Hematopoietic multipotent progenitor cell treated with erythropoietin and hydrocortisone succinate and interleukin-3 and kit ligand, for 4 days (in vitro differentiated cells): ENCODE measurements around the gene THSD4.

Experiments used
- DNase-seq: peaks from one replicate; pipeline ENCODE4 v3.0.0-alpha.2; 2015

THSD4 gene

DNA sequence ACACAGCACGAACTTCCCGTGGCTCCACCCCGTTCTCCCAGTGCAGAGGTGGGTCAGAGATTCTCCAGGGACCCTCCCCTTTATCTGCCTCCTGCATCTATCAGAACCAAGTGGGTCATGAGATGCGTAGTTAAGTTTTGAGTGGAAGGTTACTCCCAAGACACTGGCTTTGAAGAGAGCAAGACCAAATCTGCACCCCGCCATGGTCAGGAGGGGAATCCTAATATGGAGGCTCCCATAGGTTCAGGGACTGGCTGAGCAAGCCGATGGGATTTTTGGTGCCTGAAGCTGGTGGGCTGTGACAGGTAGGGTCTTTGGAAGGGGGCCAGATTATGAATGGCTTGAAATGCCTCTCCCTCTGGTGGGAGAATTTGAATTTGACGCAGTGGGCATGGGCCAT is 488.1 kb downstream of the THSD4 start:
- DNase-seq = no peak

GRCh38 chr15:71607383-71607782 is 492.1 kb downstream of the THSD4 start:
- DNase-seq = no peak

GRCh38 chr15:71610728-71611552 is 495.7 kb downstream of the THSD4 start:
- no peak for DNase-seq

DNA sequence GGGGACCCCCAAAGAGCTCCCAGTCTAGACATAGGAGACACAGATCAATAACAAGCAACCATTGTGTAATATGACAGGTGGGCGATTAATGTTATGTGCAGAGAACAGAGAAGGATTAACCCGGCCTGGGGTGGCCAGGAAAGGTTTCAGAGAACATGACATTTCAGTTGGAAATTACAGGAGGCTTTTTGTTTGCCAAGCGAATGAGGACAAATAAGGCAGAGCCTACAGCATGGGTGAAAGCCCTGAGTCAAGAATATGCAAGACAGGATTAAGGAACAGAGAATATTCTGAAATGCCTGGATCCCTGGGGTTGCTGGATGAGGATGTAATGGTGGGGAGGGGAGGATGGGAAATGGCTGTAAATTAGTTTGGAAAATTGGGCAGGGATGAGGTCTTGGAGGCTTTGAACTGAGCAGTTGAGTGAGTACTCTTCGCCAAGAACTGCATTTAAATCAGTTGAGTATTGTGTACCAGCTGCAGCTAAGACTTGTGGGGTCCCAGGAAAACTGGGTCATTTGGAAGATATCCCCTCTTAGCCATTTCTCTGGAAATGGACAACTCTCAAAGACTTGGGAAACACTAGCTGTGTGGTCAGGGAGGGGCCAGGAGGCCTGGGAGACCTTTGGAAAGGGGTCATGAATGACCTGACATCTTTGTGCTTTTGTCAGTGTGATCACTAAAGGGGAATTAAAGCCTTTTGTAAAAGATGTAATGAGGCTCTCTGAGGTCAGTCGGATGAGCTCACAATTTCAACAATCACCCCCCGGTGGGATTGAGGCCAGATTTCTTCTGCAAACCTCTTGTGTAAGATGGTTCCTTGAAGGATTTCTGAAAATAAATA is 496.5 kb downstream of the THSD4 start:
- DNase-seq = no peak

DNA sequence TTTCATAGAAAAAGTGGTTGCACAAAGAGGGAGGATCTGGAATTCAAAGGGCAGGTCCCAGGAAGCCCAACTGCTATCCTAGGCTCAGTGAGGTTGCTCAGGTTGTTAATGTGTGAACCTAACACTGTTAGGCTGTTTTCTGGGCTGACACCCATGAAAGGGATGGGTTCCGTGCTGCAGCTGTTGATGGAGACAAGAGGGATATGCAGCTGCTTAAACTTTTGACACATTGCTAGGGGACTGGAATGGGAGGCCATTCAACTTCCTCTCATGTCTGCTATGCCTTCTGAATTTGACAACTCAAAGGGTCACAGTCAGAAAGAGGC is 497.1 kb downstream of the THSD4 start:
- DNase-seq = no peak

DNA sequence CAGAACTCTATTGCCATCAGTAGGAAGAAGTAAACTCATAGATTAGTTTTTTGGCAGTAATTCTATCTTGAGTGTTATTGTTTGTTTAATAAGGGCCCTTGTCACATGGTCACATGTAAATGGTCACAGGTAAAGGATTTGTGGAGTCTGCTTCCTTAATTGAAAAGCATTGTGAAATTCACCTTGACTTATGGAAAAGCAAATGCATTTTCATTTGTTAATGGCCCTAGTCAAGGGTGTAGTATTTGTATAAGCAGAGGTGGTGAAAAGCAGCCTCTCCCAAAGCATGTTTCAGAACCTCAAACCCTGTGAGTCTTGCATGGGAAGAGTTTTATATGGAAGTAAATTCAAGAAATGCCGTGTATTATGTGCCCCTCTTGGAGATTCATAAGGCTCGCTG is 497.6 kb downstream of the THSD4 start:
- no peak for DNase-seq

DNA sequence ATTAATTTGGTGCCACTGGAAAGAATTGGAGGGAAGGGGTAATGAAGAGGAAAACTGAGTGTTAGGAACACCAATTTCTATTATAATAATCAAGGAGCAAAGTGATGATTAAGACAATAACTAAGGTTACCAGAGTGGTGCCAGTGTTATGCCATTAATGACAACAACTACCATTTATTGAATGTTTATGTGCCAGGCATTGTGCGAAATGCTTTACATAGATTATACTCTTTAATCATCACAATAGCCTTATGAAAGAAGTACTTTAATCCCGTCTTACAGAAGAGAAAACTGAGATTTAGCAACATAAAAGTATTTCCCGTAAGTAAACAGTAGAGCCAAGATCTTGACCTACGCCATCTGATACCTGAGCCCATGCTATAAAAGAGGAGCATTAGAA is 507.8 kb downstream of the THSD4 start:
- DNase-seq = no peak

- no peak for DNase-seq
Measured at GRCh38 chr15:71626596-71627088, 511.4 kb downstream of the THSD4 start.

- DNase-seq = no peak
Measured at GRCh38 chr15:71627188-71627587, 511.9 kb downstream of the THSD4 start.

- DNase-seq = no peak
Measured at GRCh38 chr15:71627604-71628003, 512.3 kb downstream of the THSD4 start.

GRCh38 chr15:71628988-71629770 is 513.9 kb downstream of the THSD4 start:
- DNase-seq = no peak

- no peak for DNase-seq
Measured at GRCh38 chr15:71629781-71630474, 514.7 kb downstream of the THSD4 start.

DNA sequence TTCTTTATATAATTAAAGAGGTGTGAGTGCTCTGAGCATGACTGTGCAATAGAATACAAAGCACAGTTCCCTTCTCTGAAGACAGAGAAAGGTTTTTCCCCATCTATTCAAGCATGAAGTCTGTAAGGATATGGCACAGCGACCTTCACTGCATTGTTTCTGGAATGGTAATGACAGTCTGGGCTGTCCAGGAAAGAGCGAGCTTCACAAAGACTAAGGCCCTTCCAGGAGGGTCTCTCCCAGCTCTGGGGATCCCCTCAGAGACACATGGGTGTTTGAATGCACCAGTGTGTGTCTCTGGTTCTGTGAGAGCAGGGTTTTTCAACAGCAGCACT is 515.2 kb downstream of the THSD4 start:
- no peak for DNase-seq

DNA sequence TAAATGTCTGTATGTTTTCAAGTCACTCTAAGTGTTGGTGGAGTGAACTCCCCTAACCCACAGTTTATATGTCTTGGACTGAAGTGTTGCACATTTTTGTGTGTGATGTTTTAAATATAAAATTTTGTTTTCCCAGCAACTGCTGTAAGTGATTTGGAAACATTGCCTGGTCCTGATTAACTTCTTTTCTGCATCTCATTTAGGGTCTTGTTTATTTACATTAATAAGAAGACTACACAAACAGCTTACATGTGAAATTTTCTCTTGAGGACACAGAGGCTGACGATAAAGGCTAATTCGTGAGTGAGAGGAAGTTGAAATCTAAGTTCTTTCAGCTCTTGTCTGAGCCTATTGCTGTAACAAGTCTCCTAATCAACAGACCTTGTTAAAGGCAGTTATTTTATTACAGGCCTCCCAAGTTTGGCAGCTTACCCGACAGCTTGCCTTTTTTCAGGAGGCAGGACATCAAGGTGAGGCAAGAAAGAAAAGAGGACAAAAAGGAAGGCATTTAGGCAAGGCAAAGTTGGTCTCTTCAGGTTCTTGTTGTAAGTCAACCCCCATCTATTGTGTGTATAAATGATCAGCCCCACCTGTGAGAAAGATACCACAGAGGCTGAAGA is 517.4 kb downstream of the THSD4 start:
- no peak for DNase-seq

- DNase-seq = no peak
Measured at GRCh38 chr15:71634820-71635560, 519.7 kb downstream of the THSD4 start.

DNA sequence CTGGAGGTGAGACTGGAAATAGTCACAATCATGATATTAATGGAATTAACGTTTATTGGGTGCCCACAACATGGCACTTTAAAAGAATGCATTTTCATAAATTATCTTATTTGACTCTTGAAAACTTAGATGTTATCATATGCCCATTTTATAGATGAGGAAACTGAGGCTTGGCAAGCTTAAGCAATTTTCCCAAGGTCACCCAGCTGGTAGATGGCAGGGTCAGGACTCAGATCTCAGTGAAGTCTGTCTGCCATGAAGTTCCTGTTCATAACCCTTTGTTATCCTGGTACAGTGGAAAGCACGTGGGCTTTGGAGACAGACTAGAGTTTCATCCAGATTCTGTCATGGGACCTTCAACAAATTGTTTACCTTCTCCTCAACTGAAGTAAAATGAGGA is 520.5 kb downstream of the THSD4 start:
- no peak for DNase-seq

- no peak for DNase-seq
Measured at GRCh38 chr15:71638876-71639275, 523.6 kb downstream of the THSD4 start.

DNA sequence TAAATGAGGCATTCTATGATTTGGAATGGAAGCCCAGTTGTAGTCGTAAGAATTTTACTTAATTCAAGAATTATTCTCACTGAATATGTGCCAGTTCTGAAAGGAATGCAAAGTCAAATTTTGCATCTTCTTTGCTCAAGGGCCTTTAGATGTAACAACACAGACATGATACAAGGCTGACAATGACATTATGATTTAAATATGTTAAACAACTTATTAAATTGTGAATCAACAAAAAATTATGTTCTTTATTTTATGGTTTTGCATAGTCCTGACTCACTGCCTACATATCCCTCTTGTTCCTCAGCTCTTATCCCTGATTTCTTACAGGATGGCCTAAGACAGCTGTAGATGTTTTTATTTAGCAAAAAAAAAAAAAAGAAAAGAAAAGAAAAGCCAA is 524.2 kb downstream of the THSD4 start:
- no peak for DNase-seq

GRCh38 chr15:71643918-71644317 is 528.6 kb downstream of the THSD4 start:
- DNase-seq = no peak

DNA sequence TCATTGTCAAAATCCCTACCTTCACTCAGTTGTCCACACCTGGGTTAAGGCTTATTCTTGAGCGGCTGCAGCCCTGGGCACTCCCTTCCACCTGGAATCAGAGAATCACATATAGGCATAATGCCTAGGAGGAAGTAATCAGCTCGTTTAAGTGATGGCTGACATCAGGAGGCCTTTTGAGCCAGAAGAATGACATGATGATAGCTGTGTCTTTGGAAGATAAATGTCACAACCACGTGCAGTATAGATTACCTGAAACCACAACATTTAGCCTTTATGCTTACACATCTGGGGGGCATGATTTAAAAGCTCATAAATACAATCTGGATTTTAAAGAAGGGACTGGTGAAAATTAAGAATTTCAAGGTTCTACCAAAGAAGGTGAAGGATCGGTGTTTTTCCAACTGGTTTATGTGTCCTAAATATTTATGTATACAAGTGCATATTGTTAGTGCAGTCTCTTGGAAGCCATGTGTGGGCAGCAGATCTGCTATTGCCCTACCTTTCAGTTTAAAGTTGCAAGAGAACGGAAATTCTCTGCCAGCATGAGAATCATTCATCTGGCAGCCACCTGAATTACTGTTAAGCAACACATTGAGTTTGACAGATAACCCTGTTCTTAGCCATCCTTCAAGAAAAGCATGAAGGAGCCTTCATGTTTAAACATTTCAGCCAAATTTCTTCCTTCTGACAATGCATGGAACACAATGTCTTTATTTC is 531.7 kb downstream of the THSD4 start:
- no peak for DNase-seq

DNA sequence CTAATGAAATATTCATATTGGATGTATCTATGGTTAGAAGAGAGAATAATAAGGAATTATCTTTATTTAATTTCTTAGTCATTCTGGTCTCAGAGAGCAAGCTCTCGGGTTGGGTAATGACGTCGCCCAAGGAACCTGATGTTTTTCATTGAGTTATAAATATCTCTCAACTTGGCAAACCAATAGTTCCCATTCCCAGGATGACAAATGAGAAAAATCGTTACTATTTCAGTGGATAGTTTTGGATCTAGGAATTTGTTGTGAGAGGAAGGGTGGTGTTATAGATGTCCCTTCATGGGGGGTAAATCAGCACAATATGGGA is 532.2 kb downstream of the THSD4 start:
- DNase-seq = no peak
